KMS-11 (cell line): ENCODE data around the gene DDX20.

Experiments
- H2AFZ ChIP-seq: fragments of 200-600 bp; sonication (generic); 2 replicates; pipeline ENCODE4 v1.6.1; 2016; ENCODE audit warnings: antibody characterized with exemption, mixed run types, low read depth
- H3K27ac ChIP-seq: fragments of 200-600 bp; sonication (generic); 2 replicates; pipeline ENCODE4 v1.6.1; 2016; ENCODE audit warnings: mild to moderate bottlenecking, mixed run types
- H3K27me3 ChIP-seq: fragments of 200-600 bp; sonication (generic); 2 replicates; pipeline ENCODE4 v1.6.1; 2017; ENCODE audit warnings: mild to moderate bottlenecking, low read depth, mixed run types, moderate library complexity; ENCODE audit not compliant: insufficient read depth
- H3K36me3 ChIP-seq: fragments of 200-600 bp; sonication (generic); 2 replicates; pipeline ENCODE4 v1.6.1; 2017; ENCODE audit warnings: mild to moderate bottlenecking, mixed run types; ENCODE audit not compliant: insufficient read depth
- H3K4me1 ChIP-seq: fragments of 200-600 bp; sonication (generic); 2 replicates; pipeline ENCODE4 v1.6.1; 2016; ENCODE audit warnings: mild to moderate bottlenecking, low read depth, mixed run types; ENCODE audit not compliant: poor library complexity, severe bottlenecking
- H3K4me2 ChIP-seq: fragments of 200-600 bp; sonication (generic); 2 replicates; pipeline ENCODE4 v1.7.0; 2016; ENCODE audit warnings: mild to moderate bottlenecking, mixed run types
- H3K4me3 ChIP-seq: fragments of 200-600 bp; sonication (generic); IDR thresholded peaks from 2 replicates; pipeline ENCODE4 v1.6.1; 2017; ENCODE audit warnings: low read depth, low read length, mixed read lengths; ENCODE audit not compliant: insufficient read depth
- H3K79me2 ChIP-seq: fragments of 200-600 bp; sonication (generic); 2 replicates; pipeline ENCODE4 v1.6.1; 2016; ENCODE audit warnings: low read depth, mixed run types; ENCODE audit not compliant: insufficient read depth
- H3K9ac ChIP-seq: fragments of 200-600 bp; sonication (generic); 2 replicates; pipeline ENCODE4 v1.6.1; 2016; ENCODE audit warnings: mild to moderate bottlenecking, mixed run types
- H4K20me1 ChIP-seq: fragments of 200-600 bp; sonication (generic); 2 replicates; pipeline ENCODE4 v1.6.1; 2016; ENCODE audit warnings: mild to moderate bottlenecking, mixed run types; ENCODE audit not compliant: insufficient read depth
- TF ChIP-seq, protein P1 (sequence below): fragments of 200-600 bp; sonication (generic); conservative IDR thresholded peaks from 2 replicates; pipeline ENCODE4 v1.6.1; 2017; ENCODE audit warnings: low read depth, mild to moderate bottlenecking, antibody characterized with exemption, low read length, moderate library complexity, mixed read lengths

The DDX20 gene

DNA sequence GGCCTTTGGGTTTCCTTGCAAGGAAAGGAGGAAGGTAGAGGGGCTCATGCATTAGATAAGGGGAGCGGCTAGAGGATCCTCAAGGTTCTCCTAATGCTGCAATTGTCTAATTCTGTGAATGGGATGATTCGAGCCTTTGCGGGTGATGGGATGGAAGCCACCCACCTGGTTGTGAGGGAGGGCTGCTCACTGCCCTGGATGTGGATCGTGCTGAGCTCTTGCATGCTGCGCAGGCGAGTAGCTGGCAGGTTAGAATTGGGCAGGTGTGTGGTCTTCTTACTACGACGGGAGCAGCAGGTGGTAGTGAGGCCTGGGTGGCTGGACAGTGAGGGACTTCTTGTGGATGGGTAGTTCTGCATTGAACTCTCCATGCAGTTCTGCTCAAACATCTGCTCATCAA lies 21.2 kb downstream of the DDX20 start:
- Histone ChIP-seq H3K36me3 (no peaks in the 10 kb centered on the region), H4K20me1 (no peaks in the 10 kb centered on the region), H3K79me2 (no peaks in the 10 kb centered on the region), H3K9ac (no peak overlapping the region), H3K4me2 (no peak overlapping the region), H3K27ac (no peak overlapping the region), H3K27me3 (no peaks in the 10 kb centered on the region), H3K4me1 (no peaks in the 10 kb centered on the region), H2AFZ (no peak overlapping the region), H3K4me3 (no peak overlapping the region)
- TF ChIP-seq, protein P1, sequence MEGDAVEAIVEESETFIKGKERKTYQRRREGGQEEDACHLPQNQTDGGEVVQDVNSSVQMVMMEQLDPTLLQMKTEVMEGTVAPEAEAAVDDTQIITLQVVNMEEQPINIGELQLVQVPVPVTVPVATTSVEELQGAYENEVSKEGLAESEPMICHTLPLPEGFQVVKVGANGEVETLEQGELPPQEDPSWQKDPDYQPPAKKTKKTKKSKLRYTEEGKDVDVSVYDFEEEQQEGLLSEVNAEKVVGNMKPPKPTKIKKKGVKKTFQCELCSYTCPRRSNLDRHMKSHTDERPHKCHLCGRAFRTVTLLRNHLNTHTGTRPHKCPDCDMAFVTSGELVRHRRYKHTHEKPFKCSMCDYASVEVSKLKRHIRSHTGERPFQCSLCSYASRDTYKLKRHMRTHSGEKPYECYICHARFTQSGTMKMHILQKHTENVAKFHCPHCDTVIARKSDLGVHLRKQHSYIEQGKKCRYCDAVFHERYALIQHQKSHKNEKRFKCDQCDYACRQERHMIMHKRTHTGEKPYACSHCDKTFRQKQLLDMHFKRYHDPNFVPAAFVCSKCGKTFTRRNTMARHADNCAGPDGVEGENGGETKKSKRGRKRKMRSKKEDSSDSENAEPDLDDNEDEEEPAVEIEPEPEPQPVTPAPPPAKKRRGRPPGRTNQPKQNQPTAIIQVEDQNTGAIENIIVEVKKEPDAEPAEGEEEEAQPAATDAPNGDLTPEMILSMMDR = no peak

DNA sequence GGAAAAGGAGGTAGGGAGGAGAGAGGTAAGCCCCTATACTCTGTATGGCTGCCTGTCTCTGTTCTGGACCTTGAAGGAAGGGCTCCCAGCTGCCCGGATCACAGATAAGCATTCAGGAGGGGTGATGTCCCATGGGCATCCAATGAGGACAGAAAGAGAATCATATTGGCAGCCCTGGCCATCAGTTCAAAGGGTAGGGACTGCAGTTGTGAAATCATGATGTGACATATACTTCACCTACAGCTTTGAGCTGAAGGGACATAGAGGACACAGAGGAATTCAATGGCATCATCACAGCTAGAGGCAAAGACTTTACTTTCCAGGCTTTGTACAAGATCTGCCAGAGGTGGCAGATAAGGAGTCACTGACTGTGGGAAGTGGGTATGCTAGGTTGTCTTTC lies 21.6 kb downstream of the DDX20 start:
- no peaks in the 10 kb centered on the region for H3K79me2 ChIP-seq
- H3K36me3 ChIP-seq = no peaks in the 10 kb centered on the region
- H2AFZ ChIP-seq = no peak overlapping the region
- H3K9ac ChIP-seq = no peak overlapping the region
- no peaks in the 10 kb centered on the region for H3K27me3 ChIP-seq
- H3K4me1 ChIP-seq = no peaks in the 10 kb centered on the region
- H4K20me1 ChIP-seq = no peaks in the 10 kb centered on the region
- TF ChIP-seq, protein P1 = no peak
- H3K4me3 ChIP-seq = no peak overlapping the region
- H3K4me2 ChIP-seq = no peak overlapping the region
- no peak overlapping the region for H3K27ac ChIP-seq

DNA sequence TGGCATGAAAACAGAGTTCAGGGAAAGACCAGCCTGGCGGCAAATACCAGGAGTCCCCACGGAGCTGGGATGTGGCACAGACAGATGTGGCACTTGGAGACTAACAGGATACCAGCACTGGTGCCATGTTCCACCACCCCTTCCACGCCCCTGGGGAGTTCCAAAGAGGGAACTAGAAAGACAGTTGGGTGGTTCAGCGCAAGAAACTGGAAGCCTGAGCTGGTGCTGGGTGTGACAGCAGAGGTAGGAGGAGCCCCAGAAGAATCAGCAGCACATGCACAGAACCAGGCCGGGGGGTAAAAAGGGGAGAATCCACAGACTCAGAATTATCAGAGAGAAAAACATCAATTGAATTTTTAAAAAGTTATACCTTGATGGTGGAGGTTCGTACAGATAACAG lies 22.4 kb downstream of the DDX20 start:
- Histone ChIP-seq H4K20me1 (no peaks in the 10 kb centered on the region), H3K4me1 (no peaks in the 10 kb centered on the region), H3K27ac (no peak overlapping the region), H3K79me2 (no peaks in the 10 kb centered on the region), H3K4me3 (no peak overlapping the region), H3K4me2 (no peak overlapping the region), H3K9ac (no peak overlapping the region), H3K27me3 (no peaks in the 10 kb centered on the region), H2AFZ (no peak overlapping the region), H3K36me3 (no peaks in the 10 kb centered on the region)
- TF ChIP-seq, protein P1 = no peak

DNA sequence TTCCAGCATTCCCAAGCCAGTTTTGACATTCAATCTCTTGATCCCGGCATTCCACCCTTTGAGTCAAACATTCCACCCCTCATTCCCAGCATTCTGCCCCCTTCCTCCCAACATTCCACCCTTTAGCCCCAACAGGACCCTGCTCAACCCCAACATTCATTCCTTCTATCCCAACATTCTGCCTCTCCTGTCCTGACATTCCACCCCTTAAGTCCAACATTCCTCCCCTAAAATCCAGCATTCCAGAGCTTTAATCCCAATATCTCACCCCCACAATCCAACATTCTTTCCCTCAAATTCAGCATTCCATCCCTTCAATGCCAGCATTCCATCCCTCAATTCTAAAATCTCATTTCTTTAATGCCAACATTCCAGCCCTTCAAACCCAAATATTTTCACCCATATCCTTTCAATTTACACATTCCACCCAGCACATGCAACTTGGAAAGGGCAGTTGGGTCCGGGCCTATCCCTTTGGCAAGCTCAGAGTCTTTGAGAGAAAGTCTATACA lies 22.9 kb downstream of the DDX20 start:
- Histone ChIP-seq H4K20me1 (no peaks in the 10 kb centered on the region), H3K27ac (no peak overlapping the region), H3K4me2 (no peak overlapping the region), H3K36me3 (no peaks in the 10 kb centered on the region), H3K4me1 (no peaks in the 10 kb centered on the region), H3K9ac (no peak overlapping the region), H3K27me3 (no peaks in the 10 kb centered on the region), H3K79me2 (no peaks in the 10 kb centered on the region), H2AFZ (no peak overlapping the region), H3K4me3 (no peak overlapping the region)
- TF ChIP-seq, protein P1 = no peak

DNA sequence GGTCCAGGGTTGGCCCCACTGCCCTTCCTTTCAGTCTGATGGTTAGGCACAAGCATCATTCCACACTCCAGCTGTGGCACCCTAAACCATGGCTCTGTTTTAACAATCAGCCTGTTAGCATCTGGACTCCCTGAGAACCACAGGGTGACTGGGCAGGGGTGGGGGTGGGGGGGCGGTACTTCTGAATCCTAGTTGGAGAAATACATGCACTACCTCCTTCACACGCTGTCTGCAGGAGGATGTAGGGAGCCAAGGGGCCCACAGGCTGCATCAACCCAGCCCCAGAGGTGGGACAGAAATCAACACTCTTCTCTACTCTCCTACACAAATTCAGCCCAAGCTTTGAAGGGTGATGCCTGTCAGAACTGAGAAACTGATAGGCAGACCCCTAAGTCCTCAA lies 23.8 kb downstream of the DDX20 start:
- H3K27ac ChIP-seq = no peak overlapping the region
- no peak overlapping the region for H3K9ac ChIP-seq
- H3K4me3 ChIP-seq = no peak overlapping the region
- H3K79me2 ChIP-seq = no peaks in the 10 kb centered on the region
- H2AFZ ChIP-seq = no peak overlapping the region
- no peak overlapping the region for H3K4me2 ChIP-seq
- H4K20me1 ChIP-seq = no peaks in the 10 kb centered on the region
- H3K27me3 ChIP-seq = no peaks in the 10 kb centered on the region
- TF ChIP-seq, protein P1 = no peak
- no peaks in the 10 kb centered on the region for H3K4me1 ChIP-seq
- no peaks in the 10 kb centered on the region for H3K36me3 ChIP-seq
